Suppressor macrophage treated with lipopolysaccharide for 1 hour (primary cell): ENCODE results near the gene TMEM259.

Experiments
- DNase-seq, 3 donors: peaks; one replicate each; pipeline ENCODE4 v3.0.0-alpha.2; 2020 to 2022

TMEM259 gene

DNA sequence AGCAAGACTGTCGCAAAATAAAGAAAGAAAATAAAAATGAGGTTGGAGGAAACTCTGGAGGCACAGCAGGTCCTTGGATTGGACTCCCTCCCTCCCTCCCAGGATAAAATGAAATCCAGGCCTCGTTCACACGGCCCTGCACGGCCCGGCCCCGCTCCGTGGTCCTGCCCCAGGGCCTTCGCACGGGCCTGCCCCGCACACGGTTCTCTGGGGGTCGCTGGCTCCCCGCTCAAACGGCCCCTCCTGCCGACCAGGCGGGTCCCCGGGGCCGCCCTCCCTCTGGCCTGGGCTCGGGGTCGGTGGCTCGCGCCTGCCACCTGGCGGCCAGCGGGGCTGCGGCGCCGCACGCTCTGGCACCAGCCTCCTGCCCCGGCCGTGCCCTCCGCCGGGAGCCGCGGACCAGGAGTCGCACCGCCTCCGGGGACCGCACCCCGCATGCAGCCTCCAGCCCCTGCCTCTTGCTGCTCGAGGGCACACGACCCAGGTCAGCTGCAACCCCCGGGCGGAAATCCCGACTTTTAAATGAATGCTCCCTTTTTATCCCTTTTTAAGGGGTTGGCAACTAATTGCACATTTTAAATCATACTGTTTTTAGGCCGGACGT, 38.3 kb downstream of the TMEM259 start:
- peak; percentile 66 to 91 (median 82) for DNase-seq

DNA sequence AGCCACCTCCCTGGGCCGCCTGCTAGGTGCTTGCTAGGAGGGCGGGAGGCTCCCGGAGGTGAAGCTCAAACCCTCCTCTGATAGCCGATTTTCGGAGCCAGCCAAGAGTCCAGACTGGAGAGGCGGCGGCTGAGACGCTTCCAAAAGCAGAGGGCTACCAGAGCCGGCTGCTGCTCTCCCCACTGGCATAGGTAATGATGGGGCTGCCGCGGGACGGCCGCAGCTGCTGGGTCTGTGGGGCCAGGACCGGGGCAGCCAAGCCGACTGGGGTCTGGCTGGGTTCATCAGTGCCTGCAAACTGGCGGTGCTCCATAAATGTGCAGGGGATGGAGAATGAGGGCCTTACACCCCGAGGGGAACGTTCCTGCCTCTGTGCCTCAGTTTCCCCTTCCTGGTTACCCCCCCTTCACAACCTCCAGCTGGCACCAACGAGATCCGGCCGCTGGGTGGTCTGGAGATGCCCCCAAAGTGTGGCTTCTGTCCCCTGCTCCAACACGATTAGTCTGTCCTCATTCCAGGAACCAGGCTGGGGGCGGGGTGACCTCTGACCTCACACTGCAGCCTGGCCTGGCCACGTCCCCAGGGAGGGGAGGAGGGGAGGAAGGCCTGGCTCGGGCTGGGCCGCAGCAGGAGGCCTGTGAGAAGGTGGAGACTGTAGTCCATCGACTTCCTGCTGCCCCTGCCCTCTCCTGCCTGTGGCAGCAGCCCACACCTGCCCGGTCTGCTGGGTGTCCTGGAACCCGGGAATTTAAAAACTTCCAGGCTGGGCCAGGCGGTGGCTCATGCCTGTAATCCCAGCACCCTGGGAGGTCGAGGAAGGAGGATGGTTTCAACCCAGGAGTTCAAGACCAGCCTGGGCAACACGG, 40.6 kb downstream of the TMEM259 start:
- peak in 2 of 3 donors; percentile 19 to 43 for DNase-seq

DNA sequence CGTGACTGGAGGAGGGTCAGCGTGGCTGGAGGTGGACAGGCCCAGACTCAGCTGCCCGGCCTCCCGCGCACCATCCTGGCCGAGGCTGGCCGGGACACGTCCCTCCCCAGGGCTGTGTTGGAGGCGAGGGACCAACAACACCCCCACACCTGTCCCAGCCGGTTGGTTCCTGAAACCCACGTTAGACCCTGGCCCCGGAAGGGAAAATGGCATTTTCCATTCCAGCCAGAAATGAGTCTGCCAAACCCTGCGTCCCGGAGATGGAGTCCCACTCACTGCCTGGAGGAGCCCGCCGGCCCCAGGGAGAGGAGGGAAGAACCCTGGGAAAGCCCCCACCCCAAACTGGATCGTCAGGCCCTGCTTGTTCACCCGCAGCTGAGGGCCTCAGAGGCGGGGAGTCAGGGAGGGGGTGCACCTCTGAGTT, 41.6 kb downstream of the TMEM259 start:
- DNase-seq: peak in 1 of 3 donors; percentile 50

DNA sequence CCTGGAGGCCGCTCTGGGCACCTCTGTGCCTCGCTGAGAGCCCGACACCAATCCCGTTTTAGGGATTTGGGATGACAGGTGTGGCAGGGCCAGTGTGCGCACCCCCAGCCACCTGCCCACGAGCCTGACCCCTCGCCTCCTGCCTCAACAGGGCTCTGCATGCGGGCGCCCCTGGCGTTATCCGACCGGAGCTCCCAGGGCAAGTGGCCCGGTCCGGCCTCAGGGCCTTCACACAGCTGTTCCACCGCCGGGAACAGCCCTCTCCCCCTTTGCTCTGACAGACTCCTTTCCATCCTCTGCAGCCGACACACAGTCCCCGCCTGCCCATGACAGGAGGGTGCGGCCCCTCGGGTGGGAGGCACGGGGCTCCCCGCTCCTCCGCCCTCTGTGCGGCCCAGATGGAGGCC, 43.9 kb downstream of the TMEM259 start:
- no peak for DNase-seq

DNA sequence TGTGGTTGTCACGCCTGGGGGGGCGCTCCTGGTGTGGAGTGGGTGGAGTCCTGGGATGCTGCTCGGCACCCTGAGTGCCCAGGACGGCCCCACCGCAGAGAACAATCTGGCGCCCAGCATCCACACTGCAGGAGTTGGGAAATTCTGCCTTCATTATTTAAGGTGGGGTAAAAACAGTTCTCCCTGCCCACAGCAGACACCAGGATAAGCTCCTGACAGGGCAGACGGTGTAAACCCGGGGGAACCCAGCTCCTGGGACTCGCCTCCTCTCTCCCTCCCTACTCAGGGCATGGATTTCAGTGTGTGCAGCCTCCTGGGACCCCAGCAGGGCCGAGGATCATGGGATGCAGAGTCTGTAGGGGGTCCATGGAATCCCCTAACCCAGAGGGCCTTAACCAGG, 44.4 kb downstream of the TMEM259 start:
- no peak for DNase-seq

DNA sequence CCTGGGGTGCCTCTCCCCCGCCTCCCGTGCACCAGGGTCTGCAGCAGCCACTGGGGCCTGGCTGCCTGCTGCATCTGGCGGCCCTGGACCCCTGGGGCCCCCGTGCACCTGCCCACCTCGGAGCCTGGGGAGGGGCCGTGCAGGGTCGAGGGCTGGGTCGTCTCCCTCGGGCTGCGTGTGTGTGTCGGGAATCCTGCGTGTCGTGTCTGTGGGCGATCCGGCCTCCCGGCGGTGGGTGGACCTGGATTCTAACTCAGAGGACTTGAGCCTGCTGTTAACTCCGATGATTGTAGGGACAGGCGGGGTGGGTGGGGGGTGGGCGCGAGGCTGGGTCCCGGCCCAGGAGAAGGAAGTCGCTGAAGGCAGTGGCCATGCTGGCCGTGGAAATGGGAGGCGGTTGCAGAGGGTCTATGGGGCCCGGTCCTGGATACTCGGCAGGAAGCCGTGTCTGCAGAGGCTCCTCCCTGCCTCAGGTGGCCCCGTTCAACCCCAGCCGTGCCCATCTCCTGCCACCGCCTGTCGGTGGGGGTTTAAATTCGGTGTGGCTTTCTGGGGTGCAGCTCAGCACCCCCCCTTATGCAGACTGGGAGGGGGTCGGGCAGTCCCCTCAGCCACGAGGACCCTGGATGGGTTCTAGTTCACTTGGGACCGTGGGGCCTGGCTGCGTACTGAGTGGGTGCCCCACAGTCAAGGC, 46.2 kb downstream of the TMEM259 start:
- no peak for DNase-seq

DNA sequence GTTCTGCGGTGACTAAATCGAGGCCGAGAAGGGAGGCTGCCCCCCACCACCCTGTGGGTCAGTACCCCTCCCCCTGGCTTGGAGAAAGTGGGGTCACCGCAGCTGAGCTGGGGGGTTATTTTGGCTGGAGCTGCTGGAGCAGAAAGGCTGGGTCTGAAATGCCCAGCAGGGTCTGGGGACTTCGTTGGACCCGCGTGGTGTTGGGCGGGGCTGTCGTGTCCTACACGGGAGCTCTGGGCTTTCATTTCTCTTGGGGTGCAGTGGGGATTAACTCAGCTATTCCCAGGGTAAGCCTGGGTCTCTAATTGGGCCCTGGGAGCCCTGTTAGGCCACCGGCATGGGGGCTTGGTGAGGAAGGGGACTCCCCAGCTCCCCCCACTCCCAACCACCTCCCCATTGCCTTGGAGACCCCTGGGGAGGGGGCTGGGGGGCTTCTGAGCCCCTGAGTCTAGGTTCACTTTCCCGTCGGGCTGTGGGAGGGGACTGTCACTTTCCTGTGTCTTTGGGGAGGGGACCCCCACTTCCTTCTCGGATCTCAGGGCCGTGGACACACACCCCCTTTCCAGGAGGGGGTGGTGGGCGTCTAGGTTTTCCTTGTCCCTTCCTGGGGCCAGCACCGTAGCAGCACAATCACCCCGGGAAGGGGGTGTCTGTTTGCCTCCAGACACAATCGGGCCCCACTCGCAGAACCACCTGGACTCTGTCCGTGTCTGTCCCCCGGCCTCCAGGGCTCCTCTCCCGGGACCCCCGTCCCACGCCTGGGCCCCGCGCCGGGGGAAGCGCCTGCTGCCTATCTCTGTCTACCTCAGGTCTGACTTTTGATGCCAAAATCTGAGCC, 47.0 kb downstream of the TMEM259 start:
- no peak for DNase-seq

DNA sequence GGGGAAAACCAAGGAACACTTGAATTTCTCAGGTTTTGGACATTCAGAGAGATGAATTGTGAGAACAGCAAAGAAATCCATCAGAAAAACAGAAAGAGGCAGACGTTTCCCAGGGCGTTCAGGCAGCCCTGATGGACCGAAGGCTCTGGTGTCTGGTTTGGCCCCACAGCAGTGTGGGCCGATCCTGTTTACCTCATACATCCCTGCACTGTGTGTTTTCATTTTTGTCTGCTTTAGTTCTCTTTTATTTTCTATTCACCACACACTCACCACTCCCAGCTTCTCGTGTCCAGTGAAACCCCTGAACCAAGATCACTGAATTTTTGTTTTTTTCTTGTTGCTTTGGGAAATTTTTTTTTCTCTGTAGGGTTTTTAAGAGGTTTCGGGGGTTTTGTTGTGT, 48.6 kb downstream of the TMEM259 start:
- DNase-seq: no peak

DNA sequence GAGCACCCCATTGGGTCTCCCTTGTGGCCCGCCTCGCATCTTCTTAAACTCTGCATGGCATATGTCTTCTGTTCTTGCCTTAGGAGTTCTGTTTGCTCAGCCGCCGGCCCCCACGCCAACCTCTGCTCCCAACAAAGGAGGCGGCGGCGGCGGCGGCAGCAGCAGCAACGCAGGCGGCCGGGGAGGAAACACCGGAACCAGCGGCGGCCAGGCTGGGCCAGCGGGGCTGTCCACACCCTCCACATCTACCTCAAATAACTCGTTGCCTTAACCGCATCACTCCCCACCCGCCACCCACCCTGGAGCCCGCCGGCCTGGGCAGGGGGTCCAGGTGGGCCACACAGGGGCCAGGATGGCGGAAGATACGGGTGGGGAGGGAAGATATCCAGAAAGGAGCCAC, 49.1 kb downstream of the TMEM259 start:
- DNase-seq: no peak

DNA sequence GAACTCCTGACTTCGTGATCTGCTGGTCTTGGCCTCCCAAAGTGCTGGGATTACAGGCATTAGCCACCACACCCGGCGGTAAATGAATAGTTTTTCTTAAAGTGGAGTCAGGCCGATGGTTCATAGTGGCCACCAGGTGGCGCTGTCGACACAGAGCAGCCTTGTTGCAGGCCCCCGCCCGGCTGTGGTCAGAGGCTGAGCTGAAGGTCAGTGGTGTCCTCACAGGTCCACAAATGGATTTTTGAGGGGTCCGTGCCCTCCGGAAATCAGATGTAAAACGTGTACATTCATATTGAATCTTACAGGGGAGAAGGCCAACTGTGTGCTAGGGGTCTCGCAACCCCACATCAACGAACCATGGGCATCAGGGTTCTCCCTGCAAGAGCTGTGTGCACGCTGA, 50.2 kb downstream of the TMEM259 start:
- no peak for DNase-seq

DNA sequence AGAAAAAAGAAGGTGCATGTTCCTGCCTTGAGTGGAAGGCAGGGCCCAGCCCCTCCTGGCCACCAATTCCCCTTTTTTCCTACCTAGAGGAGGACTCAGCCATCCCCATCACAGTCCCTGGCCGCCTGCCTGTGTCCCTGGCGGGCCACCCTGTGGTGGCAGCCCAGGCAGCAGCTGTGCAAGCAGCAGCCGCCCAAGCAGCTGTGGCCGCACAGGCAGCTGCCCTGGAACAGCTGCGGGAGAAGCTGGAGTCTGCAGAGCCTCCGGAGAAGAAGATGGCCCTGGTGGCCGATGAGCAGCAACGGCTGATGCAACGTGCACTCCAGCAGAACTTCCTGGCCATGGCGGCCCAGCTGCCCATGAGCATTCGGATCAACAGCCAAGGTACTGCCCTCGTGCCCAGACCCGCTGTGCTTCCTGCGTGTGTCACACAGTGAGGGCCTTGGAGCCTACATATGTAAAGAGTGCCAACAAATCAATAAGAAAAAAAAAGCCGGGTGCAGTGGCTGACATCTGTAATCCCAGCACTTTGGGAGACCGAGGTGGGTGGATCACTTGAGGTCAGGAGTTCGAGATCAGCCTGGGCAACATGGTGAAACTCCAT, 54.3 kb downstream of the TMEM259 start:
- DNase-seq: no peak

DNA sequence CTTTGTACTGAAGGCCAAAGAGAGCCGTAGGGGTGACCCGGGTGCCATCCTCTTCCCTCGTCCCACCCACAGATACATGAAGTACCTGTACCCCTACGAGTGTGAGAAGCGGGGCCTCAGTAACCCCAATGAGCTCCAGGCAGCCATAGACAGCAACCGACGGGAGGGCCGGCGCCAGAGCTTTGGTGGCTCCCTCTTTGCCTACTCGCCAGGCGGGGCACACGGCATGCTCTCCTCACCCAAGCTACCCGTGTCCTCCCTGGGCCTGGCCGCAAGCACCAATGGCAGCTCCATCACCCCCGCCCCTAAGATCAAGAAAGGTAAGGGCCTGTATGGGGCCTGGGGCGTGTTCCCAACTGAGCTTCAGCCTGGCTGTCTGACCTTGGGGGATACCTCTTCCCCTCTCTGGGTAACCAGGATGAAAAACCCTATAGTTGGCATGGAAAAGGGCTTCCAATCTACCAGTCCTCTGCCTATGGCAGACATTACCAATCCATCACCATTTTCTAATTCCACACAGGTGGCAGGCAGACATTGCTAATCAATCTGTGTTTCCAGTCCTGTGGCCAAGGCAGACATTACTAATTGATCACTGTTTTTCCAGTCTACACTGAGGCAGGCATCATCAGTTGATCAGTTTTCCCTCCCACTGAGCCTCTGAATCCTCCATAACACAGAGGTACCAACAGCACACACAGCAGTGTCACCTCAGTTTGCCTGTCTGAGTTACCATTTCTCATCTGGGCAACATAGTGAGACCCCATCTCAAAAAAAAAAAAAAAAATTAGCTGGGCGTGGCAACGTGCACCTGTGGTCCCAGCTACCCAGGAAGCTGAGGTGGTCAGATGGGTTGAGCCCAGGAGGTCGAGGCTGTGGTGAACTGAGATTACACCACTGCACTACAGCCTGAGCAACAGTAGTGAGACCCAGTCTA, 55.9 kb downstream of the TMEM259 start:
- no peak for DNase-seq

DNA sequence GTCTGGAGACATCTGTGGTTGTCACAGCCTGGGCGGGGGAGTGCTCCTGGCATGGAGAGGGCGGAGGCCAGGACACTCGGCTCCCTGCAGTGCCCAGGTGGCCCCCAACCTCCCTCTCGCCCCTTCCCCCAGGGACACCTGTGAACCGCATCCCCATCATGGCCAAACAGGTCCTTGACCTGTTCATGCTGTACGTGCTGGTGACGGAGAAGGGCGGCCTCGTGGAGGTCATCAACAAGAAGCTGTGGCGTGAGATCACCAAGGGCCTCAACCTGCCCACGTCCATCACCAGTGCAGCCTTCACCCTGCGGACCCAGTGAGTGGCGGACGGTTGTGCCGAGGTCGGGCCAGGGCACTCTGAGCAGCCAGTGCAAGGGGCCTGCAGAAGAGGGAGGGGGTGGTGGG, 56.8 kb downstream of the TMEM259 start:
- DNase-seq: no peak

DNA sequence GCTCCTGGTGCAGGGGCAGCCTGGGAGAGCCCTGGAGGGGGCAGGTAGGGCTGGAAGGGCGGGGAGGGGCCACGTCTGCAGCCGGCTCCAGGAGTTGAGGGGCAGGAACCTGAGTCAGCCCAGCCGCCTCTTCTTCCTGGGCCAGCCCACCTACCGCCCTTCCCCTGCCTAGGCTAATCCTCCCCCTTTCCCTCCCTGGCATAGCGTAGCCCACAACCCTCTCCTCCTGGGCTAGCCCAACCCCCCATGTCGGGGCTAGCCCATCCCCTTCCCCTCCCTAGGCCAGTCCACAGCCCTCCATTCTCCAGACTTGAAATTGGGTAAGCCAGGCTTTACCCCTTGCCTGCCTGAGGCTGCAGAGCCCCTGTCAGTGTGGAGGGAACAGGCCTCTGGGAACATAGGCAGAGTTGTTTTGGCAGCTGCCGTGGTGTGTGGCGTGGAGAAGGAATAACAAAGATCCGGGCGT, 57.4 kb downstream of the TMEM259 start:
- no peak for DNase-seq

DNA sequence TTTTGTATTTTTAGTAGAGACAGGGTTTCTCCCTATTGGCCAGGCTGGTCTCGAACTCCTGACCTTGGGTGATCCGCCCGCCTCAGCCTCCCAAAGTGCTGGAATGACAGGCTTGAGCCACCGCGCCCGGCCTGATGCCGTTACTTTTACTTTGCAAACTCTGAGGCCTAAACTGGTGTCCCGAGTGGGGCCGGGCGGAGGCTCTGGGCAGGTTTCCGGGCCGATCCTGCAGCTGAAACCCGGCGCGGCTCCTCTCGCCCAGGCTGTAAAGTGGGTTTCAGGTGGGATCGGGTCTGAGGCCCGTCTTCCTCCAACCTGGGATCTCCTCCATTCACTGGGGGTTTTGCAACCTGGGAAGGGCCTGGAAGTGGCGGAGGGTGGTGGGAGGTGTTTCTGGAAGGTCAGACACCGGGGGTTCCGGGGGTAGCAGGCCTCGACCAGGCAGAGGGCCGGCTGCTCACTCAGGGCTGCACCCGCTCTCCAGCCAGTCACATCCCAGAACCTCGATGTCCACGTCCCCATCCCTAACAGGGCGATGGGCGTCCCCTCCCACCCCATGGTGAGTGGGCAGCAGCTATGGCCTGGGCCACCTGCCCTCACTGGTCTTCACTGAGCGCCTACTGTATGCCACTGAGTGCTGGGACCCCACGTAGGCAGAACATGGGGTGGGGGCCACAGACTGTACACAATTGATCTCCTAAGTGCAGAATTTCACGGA, 58.1 kb downstream of the TMEM259 start:
- no peak for DNase-seq

DNA sequence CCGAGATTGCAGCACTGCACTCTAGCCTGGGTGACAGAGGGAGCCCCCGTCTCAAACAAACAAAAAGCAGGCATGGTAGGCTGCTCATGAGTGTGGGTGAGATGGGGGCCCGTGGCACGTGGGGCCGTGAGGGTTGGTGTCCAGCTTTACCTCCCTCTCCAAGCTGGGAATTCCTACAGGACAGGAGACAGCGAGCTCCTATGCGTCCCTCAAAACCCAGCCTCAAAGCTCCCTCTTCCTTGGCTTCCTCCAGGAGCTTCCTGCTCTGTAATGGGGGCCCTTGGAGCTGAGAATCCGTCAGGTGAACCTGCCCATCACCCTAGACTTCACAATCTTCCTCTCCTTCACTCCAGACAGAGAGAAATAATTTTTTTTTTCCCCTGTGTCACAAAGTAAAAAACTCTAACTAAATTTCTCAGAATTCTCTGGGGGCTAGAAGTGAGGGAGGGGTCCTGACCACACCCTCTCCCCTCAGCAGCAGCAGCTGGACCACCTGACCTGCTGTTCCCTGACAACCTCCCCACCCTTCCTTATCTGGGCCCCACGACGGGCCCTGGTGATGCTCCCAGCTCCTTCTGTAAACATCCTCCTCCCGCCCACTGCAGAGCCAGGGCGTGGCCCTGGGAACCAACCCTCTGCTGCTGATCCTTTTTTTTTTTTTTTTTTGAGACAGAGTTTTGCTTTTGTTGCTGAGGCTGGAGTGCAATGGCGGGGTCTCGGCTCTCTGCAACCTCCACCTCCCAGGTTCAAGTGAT, 58.9 kb downstream of the TMEM259 start:
- DNase-seq: peak; percentile 27 to 53 (median 32)

DNA sequence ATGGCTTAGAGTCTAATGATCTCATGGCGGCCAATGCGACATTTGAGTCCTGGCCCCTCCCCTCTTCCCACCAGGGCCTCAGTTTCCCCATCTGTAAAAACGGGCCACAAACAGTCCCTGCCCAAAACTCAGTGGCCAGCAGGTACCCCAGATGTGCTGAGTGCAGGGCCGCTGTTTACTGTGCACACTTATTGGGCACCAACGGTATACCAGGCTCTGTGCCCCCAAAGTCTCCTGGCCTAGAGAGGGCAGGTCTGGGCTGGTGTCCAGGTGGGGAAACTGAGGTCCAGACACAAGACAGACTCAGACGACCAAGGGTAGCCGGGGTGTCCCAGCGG, 60.4 kb downstream of the TMEM259 start:
- no peak for DNase-seq

DNA sequence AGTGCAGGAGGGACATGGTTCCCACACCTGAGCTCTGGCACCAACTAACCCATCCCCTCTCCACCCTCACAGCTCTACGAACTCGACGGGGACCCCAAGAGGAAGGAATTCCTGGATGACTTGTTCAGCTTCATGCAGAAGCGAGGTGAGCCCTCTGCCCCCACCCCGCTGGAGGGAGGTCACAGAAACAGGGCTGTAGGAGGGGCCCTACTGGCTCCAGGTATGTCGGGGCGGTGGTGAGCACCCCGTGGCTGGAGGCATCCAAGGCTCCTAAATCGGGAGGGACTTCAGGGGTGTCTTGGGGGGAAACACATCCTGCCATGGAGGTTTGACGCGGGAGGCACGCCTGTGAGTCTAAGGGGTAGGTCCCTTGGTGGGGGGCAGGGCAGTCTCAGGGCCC, 60.9 kb downstream of the TMEM259 start:
- no peak for DNase-seq
